ENCODE measurements around the gene TBC1D9.

TBC1D9 gene

DNA sequence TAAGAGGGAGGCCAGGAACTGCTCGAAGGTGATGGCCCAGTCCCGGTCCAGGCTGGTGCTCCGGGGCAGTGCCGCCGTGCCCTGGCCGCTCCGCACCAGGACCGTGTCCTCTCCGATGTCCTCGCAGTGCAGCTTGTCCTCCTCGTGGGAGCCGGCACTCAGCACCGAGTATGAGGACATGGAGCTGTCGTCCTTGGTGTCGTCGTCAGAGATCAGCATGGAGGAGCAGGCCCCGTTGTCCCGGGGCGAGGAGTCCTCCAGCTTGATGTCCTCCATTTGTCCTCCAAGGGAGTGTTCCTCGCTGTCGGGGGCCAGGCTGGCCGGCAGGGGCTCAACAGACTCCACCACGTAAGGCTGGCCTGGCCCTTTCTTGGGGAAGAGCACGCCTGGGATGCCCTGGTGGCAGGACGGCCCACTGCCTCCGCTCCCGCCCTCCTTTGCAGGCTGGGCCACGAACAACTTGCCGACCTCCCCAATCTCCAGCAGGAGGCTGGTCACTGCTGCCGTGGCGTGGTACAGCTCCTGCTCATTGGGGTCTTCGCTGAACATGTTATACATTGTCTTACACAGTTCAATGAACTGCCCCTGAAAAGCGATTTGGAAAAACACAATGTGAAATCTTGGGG, 133.7 kb downstream of the TBC1D9 start:
- DNase-seq (ENCODE audit: low read depth, low spot score): no peak

DNA sequence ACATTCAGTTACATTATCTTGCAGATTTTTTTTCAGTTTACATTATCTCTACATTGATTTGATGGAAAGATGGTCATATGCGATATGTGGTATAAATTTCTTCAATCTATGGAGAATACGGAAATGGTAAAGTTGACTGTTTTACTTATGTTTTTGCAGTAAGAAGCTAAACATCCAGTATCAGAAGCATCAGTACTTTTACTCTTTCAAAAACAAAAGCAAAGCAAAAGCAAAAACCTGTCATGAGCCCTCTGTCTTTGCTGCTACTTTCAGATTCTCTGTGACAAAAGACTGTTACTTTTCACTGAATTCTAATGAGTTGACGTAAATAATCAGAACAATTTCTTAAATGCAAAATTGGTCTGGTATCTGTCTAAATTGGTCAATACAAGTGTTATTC, 135.0 kb downstream of the TBC1D9 start:
- no peak for DNase-seq (ENCODE audit: low read depth, low spot score)

DNA sequence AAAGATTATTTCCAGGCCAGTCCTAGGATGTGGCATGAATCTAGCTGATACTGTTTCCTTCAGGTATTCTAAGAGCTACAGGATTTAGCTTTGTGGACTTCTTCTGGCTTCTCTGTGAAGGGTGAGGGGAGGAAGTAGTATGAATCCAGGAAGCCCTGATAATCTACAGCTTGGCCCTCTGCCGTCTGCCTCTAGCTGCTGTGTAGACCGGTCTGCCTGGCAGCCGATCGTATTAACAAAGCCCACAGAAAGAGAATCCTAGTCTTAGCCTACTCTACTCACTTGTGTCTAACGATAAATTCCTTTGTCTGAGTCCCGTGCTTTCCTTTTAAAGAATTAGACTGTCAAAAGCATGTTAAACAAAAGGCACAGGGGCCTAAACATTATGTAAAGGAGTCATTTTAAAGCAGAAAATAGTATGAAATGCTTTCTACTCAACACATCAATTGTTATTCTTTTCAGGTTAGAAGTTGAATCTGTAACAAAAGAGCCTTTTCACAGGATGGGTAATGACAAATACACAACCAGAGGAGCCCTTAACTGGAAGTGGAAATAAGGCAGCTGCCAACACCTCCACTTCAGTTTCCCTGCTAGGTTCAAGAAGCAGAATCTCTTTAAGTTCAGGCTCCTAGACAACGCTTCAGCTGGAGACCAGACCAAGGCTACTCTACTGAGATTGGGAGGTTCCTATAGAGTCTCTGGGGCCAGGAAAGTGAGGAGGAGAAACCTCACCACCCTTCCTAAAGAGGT, 138.5 kb downstream of the TBC1D9 start:
- no peak for DNase-seq (ENCODE audit: low read depth, low spot score)

DNA sequence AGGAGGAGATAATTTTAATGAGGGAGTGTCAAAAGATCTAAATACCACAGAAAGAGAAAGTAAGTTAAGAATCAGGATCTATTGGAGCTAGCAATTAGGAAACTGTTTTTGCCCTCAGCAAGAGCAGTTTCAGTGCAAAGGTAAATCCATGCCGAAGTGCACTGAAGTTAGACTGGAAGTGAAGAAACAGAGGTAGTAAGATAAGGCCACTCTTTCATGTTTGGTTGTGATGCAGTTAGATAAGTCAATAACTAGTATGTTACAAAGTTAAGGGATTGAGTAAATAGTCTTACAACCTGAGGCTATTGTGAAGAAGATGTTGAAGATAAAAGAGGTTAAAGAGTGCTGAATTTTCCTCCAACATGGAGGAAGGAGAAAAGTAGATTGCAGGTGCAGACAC, 140.7 kb downstream of the TBC1D9 start:
- no peak for DNase-seq (ENCODE audit: low read depth, low spot score)

DNA sequence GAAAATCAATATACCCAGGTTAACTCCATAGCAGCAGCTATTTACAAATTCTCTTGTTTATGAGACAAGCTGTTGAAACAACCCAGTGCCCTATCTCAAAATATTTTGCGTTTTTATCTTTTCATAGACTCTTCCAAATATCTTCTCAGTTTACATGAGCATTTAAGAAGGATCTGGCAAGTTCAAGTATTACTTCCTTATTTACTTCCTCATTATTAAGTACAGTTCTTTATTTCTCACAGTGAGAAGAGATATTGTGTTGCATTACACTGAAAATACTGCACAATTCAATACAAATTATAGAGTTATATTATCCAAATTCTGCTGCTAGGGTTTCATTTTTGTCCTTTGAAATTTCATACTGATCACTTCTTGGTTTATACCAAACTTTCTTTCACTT, 143.8 kb downstream of the TBC1D9 start:
- DNase-seq (ENCODE audit: low read depth, low spot score): no peak

DNA sequence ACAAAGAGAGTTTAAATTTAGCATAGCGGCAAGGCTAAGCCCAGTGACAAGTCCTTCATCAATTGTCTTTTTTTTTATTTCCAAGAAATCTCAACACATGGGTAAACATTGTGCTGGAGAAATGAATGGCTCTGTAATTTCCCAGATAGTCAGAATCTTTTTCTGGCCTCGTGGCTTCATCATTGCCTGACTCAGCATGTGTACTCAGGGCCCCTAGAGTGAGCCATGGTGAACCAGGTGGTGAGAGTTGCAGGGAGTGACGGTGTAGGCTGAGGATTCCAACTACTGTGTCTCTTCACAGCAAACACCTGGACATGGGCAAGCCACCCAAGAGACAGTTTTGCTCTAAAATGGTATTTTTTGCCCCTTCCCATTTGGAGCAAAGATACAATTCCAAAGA, 144.3 kb downstream of the TBC1D9 start:
- no peak for DNase-seq (ENCODE audit: low read depth, low spot score)

DNA sequence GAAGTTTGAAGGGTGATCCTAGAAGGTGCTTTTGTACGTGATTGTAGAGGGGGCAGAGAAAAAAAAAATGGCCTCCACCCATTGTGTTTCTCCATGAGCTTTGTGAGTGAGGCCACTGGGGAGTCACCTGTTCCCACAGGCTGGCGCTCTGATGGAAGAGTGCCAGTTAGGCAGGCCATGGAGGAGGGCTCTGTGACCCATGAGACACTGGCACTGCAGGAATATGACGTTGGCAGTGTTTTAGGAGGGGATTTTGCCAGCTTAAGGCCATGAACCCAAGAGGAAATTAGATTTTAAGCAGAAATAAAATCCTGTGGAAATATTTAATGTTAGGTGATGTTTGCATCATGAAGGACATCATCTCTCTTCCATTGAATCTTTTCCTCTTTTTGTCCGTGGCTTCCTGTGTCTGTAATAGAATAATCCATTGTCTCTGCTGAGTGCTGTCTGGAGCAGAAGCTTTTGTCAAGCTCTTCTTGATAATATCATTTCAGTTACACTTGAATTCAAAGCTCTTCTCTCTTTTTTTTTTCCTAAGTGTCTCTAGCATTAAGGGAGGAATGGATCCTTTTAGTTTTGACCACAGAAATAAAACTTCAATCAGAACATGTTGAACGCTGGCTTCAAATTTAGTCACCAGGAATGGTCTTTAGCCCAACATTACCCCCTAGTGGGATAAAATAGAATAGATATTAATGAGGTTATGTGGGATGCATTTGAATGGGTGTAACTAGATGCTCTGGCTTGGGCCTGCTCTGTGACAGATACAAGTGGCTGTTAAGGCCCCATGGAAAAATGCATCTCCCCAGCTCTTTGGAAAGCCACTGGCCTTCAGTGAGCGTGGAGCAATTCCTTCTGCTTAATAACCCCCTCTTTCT, 146.4 kb downstream of the TBC1D9 start:
- no peak for DNase-seq (ENCODE audit: low read depth, low spot score)

DNA sequence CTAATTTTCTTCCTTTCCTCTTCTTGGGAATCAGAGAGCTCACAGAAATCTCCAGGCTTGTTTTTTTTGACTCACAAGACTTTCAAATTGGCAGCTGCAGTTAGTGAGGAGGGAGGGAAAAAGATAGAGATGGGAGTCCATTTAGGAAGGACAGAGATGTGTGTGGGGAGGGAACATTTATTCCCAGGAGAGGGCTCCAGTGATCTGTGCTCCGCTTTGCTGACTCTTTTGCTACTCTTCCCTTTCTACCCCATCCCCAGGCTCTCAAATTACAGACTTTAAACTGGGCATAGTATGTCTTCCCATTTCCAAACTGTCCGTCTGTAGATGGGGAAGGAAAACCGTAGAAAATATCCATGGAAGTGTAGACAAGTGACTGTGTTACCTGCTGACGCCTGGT, 148.3 kb downstream of the TBC1D9 start:
- no peak for DNase-seq (ENCODE audit: low read depth, low spot score)

DNA sequence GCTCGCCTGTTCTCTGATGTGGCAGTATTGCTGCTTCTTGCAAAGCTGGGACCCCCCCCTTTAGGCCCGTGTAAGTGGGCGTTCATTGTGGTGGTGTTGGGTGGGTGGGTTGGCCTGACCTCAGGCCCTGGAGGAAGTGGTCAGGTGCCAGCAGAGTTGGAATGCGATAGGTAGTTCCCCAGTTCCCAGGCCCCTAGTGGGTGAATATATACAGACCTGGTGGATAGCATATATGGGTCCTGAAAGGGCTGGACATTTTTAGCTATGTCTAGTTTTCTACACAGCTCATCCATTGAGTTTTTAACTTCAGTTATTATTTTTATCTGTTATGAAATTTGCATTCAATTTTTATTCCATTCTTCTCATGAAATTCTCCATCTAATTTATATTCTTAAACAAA, 151.6 kb downstream of the TBC1D9 start:
- no peak for DNase-seq (ENCODE audit: low read depth, low spot score)

DNA sequence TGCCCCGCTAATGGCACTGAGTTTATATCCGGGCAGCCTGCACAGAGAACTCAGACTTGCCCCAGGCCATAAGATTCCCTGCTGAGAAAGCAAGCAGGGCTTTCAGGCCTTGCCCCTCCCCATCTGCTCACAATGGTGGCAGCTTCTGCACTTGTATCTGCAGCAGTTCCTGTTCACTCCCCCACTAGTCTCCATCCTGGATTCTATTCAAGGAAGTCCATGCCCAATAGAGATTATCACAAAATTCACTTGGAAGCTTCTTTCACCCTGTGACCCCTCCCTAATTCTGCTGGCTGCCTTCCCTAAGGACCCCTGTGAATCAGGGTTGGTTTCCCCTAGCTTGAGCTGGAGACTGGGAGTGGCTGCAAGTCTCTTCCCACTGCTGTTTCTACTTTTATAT, 152.9 kb downstream of the TBC1D9 start:
- no peak for DNase-seq (ENCODE audit: low read depth, low spot score)

DNA sequence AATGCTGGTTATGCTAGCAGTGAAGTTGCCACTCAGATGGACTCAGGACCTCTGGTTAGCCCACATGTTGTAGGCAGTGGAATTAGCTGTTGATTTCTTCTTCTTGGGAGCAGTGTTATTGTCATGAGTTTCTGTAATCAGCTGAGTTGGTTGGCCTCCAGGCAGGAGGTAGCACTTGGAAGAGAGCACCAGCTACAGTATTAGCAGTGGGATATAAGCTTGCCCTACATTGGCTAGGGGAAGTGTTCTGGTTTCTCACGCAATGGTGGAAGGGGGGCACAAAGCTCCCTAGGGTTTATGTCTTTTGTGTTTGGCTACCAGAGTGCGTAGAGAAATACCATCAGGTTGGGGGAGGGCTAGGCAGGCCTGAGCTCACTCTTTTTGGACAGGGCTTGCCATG, 153.5 kb downstream of the TBC1D9 start:
- DNase-seq (ENCODE audit: low read depth, low spot score): no peak

DNA sequence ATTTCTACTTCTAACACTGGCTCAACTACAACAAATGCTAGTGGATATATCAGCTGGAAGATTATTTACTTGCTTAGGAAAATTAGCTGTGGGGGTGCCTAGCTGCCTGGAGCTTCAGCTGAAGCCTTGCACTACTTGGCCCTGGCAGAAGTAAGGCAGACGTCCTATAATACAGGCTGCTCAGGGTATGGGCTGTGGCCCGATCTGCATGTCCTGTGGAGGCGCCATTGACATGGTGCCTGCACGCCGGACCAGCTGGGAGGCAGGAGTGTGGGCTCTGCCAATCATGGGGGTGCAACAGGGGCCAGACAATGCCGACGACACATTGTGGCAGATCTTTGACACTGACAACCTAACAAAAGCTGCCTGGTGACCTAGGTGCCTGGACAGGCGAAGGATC, 155.8 kb downstream of the TBC1D9 start:
- DNase-seq (ENCODE audit: low read depth, low spot score): no peak

DNA sequence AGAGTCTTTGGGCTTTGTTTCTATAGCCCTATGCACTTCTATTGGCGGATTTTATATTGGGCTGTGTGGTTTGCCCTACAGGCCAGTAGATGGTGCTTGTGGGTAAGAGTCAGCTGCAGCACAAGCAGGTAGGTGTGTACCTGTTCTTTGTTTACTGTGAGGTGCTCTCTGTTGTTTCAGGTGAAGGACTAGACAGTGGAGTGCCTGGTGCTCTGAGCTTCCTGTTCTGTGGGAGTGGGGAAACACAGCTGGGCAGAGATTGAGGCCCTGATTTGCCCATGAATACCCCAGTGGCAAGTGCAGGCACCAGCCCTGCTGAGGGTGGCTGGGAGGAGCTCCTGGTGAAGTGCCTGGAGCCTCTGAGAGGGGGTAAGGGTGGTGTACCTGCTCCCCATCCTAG, 161.1 kb downstream of the TBC1D9 start:
- peak; percentile 60 for DNase-seq (ENCODE audit: low read depth, low spot score)

DNA sequence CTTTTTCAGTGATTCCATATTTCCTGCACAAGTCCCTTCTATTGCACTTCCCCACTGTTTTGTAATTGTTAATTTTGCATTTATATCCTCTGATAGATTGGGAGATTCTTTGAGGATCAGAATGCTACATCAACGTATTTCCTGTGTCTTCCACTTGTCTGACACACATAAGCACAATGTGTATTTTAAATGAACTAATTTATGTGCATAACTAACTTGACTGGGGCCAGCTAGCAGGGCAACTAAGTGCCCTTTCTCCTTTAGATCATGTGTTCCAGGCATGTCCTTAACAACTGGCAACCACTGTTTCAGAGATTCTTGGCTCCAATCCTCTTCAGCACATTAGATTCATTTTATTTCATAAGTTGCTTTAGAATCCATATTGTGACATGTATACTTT, 171.7 kb downstream of the TBC1D9 start:
- DNase-seq (ENCODE audit: low read depth, low spot score): no peak

DNA sequence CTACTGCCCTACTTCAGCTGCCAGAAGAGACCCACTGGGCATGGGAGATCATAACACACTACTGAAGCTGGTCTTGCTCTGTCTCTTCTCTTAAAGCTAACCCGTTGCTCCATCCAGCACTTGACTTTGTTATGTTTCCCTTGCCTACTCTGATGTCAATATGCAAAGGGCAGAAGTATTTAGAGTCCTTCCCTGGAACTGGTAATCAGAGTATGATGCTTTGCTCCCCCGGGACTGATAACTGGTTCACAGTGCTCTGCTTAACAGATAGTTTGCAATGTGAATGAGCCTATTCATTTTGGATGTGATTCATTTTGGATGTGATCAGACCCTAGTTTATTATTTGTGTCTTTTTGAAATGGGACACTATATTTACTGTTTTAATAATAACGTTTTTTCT, 175.1 kb downstream of the TBC1D9 start:
- DNase-seq (ENCODE audit: low read depth, low spot score): no peak

DNA sequence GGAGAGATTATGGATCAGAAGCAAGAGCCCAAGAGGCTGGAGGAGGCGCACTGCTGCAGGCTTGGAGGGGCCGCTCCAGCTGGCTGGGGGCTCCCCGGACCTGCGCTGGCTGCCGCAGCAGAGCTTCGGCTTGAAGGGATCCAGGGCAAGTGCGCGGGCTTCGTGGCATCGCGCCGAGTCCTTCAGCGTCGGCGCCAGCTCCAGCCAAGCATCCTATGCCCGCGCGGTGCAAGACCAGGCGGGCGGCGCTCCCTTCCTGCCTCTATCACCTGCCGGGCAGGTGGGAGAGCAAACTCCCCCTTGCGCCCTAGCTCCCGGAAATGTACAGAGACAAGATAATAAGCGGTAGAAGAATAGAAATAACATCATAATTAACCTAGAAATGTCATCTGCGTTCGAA, 176.9 kb downstream of the TBC1D9 start:
- no peak for DNase-seq (ENCODE audit: low read depth, low spot score)

DNA sequence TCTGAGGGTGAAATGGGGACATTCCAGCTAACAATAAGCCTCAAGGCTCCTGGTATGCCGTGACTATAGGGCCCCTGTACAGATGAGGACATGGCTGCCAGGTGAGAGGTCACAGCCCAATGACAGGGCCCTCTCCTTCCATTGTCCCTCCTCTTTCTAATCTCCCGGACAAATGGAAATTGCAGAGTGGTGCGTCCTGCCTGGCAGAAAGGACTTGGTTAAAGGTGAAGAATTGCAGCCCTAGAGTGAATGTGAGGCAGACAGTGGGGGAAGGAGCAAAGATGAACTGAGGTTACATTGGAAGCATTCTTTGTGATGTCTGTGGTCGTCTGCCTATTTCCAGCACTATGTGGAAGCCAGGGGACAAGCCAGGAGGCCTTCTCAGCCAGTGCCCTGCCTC, 180.7 kb downstream of the TBC1D9 start:
- no peak for DNase-seq (ENCODE audit: low read depth, low spot score)

DNA sequence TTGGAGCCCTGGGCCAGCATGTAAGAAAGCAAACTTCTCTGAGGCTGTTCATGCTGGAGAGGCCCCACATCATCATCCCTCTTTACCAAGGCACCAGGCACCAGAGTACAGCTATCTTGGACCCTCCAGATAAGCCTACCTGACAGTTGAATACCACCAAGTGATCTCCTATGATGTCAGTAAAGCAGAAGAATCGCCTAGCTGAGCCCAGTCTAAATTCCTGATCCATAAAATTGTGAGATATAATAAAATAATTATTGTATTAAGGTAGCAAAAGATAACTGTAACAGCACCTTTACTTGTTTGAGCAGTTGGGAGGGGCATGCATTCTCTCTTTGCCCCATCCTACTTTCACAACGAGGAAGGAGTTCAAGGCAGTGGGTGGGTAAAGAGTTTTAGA, 184.6 kb downstream of the TBC1D9 start:
- no peak for DNase-seq (ENCODE audit: low read depth, low spot score)
